Measurements from ENCODE around the gene CATSPERB.

GRCh38 chr14:91545946-91546716, 185.8 kb downstream of the CATSPERB start:
- no peak for TF ChIP-seq CTCF (IDR thresholded peaks at IDR 0.05)
- no peak for TF ChIP-seq POLR2A (IDR thresholded peaks at IDR 0.05)
